Measurements from ENCODE around the gene KIF18B. TPM values are rescaled to one million over a fixed set of nuclear protein-coding genes. Genes with fewer than 3 reads are reported as not detected.

Gene KIF18B
- polyA plus RNA-seq, 1 experiment: 2.4 TPM

- H3K9me3 ChIP-seq (ENCODE audit: control insufficient read depth, insufficient read depth, low read length): no peaks in the 10 kb centered on the region
- POLR2A ChIA-PET: no interaction called here
- H3K27me3 ChIP-seq (ENCODE audit: control insufficient read depth, insufficient read depth, low read length): no peaks in the 10 kb centered on the region
- H3K4me3 ChIP-seq (ENCODE audit: low read depth, low read length): no peak overlapping the region
- TF ChIP-seq, protein P1, sequence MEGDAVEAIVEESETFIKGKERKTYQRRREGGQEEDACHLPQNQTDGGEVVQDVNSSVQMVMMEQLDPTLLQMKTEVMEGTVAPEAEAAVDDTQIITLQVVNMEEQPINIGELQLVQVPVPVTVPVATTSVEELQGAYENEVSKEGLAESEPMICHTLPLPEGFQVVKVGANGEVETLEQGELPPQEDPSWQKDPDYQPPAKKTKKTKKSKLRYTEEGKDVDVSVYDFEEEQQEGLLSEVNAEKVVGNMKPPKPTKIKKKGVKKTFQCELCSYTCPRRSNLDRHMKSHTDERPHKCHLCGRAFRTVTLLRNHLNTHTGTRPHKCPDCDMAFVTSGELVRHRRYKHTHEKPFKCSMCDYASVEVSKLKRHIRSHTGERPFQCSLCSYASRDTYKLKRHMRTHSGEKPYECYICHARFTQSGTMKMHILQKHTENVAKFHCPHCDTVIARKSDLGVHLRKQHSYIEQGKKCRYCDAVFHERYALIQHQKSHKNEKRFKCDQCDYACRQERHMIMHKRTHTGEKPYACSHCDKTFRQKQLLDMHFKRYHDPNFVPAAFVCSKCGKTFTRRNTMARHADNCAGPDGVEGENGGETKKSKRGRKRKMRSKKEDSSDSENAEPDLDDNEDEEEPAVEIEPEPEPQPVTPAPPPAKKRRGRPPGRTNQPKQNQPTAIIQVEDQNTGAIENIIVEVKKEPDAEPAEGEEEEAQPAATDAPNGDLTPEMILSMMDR (IDR thresholded peaks at IDR 0.05; ENCODE audit: low read depth, low read length): no peak
- CTCF ChIA-PET: interaction anchor here (0.7 to 8.7 kb wide), 5 partner anchors 9 to 99 kb away, joined by 5 to 244 read pairs (median 23); no protein-coding TSS in a partner anchor
- no peak overlapping the region for H3K27ac ChIP-seq (ENCODE audit: low read depth, low read length)
- no peak for DNase-seq (ENCODE audit: low read depth, low spot score)
Measured at GRCh38 chr17:44922136-44922535, 25.4 kb downstream of the KIF18B start.

- TF ChIP-seq, protein P1 (IDR thresholded peaks at IDR 0.05; ENCODE audit: low read depth, low read length): no peak
- ChIA-PET CTCF (interaction anchor here (0.7 to 8.7 kb wide), 12 partner anchors 10 to 214 kb away, joined by 3 to 244 read pairs (median 8); partner anchors contain the start of gene ACBD4), POLR2A (interaction anchor here (1.0 to 1.3 kb wide), 2 partner anchors 12 to 100 kb away, joined by 3 read pairs; no protein-coding TSS in a partner anchor)
- Histone ChIP-seq H3K4me3 (ENCODE audit: low read depth, low read length) (no peak overlapping the region), H3K27me3 (ENCODE audit: control insufficient read depth, insufficient read depth, low read length) (no peaks in the 10 kb centered on the region), H3K9me3 (ENCODE audit: control insufficient read depth, insufficient read depth, low read length) (no peaks in the 10 kb centered on the region), H3K27ac (ENCODE audit: low read depth, low read length) (no peak overlapping the region)
- no peak for DNase-seq (ENCODE audit: low read depth, low spot score)
Measured at GRCh38 chr17:44921122-44921882, 26.3 kb downstream of the KIF18B start.

- H3K27ac ChIP-seq (ENCODE audit: low read depth, low read length): no peak overlapping the region
- POLR2A ChIA-PET: interaction anchor here (0.9 to 1.5 kb wide), 4 partner anchors 11 to 228 kb away, joined by 3 to 7 read pairs (median 4); partner anchors contain the start of gene HEXIM1
Measured at GRCh38 chr17:44920565-44920940, 27.0 kb downstream of the KIF18B start.

GRCh38 chr17:44919885-44920564 is 27.5 kb downstream of the KIF18B start:
- TF ChIP-seq, protein P1 (IDR thresholded peaks at IDR 0.05; ENCODE audit: low read depth, low read length): peak; percentile 87
- peak; percentile 55 for DNase-seq (ENCODE audit: low read depth, low spot score)
- ChIA-PET POLR2A (interaction anchor here (0.8 to 1.5 kb wide), 4 partner anchors 10 to 228 kb away, joined by 3 to 7 read pairs (median 4); partner anchors contain the start of gene HEXIM1), CTCF (interaction anchor here (0.5 to 8.7 kb wide), 35 partner anchors 10 to 215 kb away, joined by 3 to 244 read pairs (median 5); partner anchors contain the start of genes ACBD4 and EFTUD2)
- H3K4me3 ChIP-seq (ENCODE audit: low read depth, low read length): no peak overlapping the region
- H3K27ac ChIP-seq (ENCODE audit: low read depth, low read length): no peak overlapping the region
- no peaks in the 10 kb centered on the region; the same call in 1 of the 2 replicates for H3K9me3 ChIP-seq (ENCODE audit: control insufficient read depth, insufficient read depth, low read length)
- H3K27me3 ChIP-seq (ENCODE audit: control insufficient read depth, insufficient read depth, low read length): no peaks in the 10 kb centered on the region

More at GRCh38 chr17:44920565-44920940, 27.0 kb downstream of the KIF18B start:
- CTCF ChIA-PET: interaction anchor here (0.5 to 8.7 kb wide), 35 partner anchors 10 to 215 kb away, joined by 3 to 244 read pairs (median 5); partner anchors contain the start of genes ACBD4 and EFTUD2
- no peaks in the 10 kb centered on the region for H3K9me3 ChIP-seq (ENCODE audit: control insufficient read depth, insufficient read depth, low read length)
- DNase-seq (ENCODE audit: low read depth, low spot score): no peak
- no peaks in the 10 kb centered on the region for H3K27me3 ChIP-seq (ENCODE audit: control insufficient read depth, insufficient read depth, low read length)
- no peak overlapping the region for H3K4me3 ChIP-seq (ENCODE audit: low read depth, low read length)
- TF ChIP-seq, protein P1 (IDR thresholded peaks at IDR 0.05; ENCODE audit: low read depth, low read length): no peak
